SIG-M5 treated with dmso at 0.1 percent for 504 hours (cell line): Measurements from ENCODE around the gene JADE2.
"Not testable (repeated sequence)": the region's sequence is repeated elsewhere in the genome, so short reads cannot be mapped to it uniquely, and the experiment has no call there.

Experiments
- DNase-seq: peaks from one replicate; lab custom pipeline; 2025; ENCODE audit not compliant: unreplicated experiment; lab: John Stamatoyannopoulos, UW

JADE2 gene

DNA sequence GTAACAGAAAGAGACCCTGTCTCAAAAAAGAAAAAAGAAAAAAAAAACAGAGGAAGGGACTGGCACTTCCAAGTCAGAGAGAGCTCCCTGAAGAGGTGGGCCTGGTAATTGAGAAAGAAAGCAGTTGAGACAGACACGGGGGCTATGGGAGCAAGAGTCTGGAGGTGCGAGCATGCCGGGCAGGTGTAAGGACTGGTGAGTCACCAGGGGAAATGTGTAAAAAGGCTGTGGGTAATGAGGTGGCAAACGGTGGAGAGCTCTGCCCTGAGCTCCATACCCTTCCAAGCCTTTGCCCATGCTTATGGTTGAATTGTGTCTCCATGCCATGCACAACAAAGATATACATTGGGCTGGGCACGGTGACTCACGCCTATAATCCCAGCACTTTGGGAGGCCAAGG lies 18.0 kb upstream of the JADE2 start:
- DNase-seq, result no peak

- DNase-seq, result no peak
These were observed 16.8 kb upstream of the JADE2 start for GRCh38 chr5:134508521-134509195.

GRCh38 chr5:134509308-134510040 lies 16.0 kb upstream of the JADE2 start:
- no peak for DNase-seq

DNA sequence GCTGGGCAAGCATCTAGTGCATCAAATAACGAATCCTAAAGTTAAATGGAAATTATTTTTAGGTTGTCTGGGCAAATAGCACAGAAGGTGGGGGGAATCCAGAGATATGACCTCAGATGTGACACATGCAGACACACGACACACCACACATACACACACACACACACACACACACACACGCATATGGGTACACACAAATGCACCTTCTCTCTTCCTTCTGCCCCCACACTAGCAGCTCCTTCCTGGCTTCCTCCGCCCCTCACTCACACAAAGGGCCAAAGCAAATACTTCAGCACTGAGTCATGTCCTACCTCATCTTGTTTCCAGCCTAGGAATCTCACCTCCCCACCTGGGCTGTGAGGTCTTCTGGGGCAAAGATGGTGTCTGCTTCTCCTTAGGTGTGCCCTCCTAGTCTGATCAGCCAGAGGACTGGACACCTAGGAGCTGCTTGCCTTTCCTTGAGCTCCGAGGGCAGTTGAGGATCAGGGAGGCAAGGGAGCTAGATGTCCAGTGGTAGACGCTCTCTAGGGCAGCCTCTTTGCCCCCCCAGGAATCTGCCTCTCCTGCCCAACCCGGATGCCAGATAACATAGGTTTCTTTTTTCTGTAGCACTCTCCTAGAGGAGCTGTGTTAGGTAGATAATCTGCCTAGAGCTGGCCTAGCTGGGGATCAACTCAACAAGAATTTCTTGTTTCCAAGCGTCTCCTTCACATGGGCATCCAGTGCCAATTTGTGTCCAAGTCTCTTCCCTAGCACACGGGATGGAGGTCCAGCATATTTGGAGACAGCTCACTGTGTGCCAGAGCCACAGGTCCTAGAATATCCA lies 14.3 kb upstream of the JADE2 start:
- DNase-seq, result no peak

- DNase-seq, result no peak
These were observed 13.4 kb upstream of the JADE2 start for GRCh38 chr5:134511796-134512660.

GRCh38 chr5:134512661-134512999 lies 12.8 kb upstream of the JADE2 start:
- no peak for DNase-seq

GRCh38 chr5:134515801-134516200 lies 9.7 kb upstream of the JADE2 start:
- DNase-seq, result no peak

DNA sequence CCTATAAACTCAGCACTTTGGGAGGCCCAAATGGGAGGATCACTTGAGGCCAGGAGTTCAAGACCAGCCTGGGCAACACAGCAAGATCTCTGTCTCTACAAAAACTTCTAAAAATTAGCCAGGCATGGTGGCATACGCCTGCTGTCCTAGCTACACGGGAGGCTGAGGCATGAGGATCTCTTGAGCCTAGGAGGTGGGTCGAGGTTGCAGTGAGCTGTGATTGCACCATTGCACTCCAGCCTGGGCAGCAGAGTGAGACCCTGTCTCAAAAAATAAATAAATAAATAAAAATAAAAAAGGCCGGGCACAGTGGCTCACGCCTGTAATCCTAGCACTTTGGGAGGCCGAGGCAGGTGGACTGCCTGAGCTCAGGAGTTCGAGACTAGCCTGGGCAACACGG lies 8.5 kb upstream of the JADE2 start:
- not testable (repeated sequence) for DNase-seq

- no peak for DNase-seq
These were observed 7.9 kb upstream of the JADE2 start for GRCh38 chr5:134517553-134517952.

DNA sequence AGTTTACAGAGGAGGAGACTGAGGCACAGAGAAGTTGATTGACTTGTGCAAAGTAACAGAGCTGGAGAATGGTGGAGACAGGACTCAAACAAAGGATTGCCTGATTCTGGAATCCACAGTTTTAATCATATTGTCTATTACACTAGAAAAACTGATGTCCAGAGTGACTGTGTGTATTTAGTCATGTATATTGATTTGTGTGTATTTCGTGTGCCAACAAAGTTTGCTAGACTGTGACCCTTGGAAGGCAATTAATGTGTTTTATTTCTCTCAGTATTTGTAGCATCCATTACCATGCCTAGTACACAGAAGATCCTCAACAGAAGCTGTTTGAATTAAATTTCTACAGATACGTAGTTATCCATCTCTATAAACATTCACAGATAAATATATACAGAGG lies 5.5 kb upstream of the JADE2 start:
- DNase-seq, result no peak

DNA sequence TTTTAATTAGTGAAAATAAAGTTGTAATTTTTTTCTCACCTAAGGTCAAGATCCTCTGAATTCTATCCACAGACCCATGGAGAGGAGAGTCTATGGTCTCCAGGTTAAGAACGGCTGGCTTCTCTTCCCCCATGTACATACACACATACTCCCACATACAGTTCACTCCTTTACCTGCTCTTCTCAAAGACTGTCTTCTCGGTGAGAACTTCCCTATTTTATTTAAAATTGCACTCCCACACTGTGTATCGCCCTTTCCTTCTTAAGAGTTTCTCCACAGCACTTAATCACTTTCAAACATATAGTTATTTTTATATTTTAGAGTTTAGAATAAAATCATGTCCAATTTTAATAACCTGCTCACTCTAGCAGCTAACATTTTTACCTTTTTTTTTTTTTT lies 3.6 kb upstream of the JADE2 start:
- DNase-seq, result peak; percentile 49

DNA sequence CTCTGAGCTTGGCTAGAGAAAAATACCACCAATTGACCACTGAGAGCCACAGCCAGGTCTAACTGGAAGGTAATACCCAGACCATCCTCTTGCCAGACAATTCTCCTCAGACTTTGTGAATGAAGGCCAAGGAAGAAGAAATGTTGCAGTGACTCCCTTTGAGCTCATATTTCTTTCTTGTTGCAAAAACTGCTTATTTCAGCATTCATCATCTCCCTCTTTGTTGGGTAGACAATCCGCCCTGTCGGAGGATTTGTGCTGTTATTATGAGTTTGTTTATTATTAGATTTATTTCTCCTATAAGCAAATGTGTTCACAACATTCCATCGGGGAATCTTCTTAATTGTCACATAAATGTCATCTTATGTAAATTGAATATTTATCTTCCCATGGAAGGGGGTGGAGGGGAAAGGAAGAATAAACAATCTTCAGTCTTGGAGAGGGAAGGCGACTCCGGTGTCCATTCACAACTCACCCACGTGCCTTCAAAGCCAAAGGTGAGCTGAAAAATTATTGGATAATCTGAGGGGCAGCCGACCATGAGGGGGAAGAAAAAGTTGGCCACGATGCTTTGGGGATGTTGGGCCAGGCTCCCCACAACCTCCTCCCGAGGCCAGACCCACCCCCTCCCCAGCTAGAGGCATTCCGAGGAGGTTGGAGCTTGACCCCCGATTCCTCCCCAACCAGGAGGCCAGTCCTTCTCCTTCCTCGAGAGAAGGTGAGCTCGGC lies 1.8 kb upstream of the JADE2 start:
- no peak for DNase-seq

GRCh38 chr5:134524272-134524825 lies 1.1 kb upstream of the JADE2 start:
- peak; percentile 76 for DNase-seq

GRCh38 chr5:134525683-134526482 lies 413 bp downstream of the JADE2 start:
- DNase-seq, result peak; percentile 70

DNA sequence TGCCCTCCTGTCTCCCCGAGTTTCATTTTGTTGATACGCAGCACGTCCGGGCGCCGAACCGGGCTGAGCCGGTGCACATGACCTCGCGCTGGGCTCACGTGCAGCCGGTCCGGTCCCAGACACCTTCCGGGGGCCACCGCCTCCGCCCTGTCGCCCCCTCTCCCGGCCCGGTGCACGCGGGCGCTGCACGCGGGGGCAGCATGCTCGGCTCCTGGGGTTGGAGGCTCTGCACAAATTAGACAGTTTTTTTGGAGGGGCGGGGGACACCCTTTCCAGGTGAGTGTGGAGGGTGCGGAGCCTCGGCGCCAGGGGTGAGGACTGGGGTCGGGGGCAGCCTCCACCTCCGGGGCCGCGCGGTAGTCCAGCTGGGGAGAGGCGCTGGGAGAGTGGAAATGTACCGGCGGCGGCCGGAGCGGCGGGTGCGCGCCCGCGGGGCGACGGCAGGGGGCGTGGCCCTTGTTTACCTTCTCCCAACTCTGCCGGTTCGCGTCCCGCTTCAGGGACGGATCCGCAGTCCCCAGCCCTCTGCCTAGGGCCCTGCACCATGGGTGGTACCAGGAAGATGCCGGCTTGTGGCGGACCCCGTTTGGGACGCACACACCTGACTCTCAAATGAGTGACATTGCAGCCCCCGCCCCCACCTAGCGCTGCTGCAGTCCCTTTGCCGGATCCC lies 1.1 kb downstream of the JADE2 start:
- DNase-seq, result peak; percentile 82

DNA sequence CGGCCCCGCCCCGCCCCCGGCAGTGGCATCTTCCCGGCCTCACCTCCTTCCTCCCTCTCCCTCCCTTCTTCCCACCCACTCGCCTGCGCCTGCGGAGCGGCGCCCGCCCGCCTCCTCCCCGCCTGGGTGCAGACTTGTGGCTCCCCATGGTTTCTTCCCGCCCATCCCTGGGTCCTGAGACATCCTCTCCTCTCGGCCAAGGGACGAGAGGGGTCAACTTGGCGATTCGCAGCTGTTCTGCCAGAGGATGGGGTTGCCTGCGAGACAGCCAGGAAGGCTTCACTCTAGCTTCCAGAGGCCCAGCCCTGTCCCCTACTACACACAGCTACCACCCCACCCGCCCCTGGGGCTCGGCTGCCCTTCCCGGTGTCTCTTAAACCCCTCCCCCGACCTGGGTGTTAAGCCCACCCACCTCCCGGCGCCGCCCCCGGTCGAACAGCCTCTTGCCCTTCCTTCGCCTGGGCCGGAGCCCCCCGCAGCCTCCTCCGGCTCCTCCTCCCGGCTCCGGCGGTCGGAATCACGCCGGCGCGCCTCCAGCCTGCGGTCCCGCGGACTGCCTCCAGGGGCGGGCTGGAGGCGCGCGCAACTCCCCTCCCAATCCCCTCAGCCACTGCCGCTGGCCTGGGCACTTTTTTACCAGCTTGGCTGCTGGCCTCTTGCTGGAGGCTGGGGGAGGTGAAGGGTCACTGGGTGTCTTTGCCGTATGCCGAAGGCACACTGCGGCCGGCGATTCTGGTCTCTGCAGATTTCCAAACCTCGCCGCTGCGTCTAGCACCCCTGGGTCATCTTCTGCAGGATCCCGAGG lies 1.9 kb downstream of the JADE2 start:
- peak; percentile 86 for DNase-seq

GRCh38 chr5:134527961-134528424 lies 2.5 kb downstream of the JADE2 start:
- DNase-seq, result no peak

GRCh38 chr5:134528556-134528955 lies 3.1 kb downstream of the JADE2 start:
- DNase-seq, result no peak
